Posterior vena cava (tissue), 2 donors: Measurements from ENCODE around the gene ETV6. TPM values are rescaled to one million over a fixed set of nuclear protein-coding genes. Genes with fewer than 3 reads are reported as not detected.
"Not testable (repeated sequence)": the region's sequence is repeated elsewhere in the genome, so short reads cannot be mapped to it uniquely, and the experiment has no call there.

Experiments used
- DNase-seq: peaks from one replicate; pipeline ENCODE4 v3.0.0-alpha.2; 2020; ENCODE audit warnings: low spot score
- intact Hi-C, 2 donors: fragments of 100-400 bp; cut with DNase I; formaldehyde crosslinking; loops; one replicate each; pipeline versions ENCODE4 v1.14.1 to v1.14.2; 2022 to 2023
- total RNA-seq, 2 donors: library from RNA; stranded (reverse); fragmentation: NEBNext Ultra II Directional; extraction: Animal tissue kit (Norgen Biotek cat#: 25700); gene quantifications; one replicate each; pipeline ENCODE4 v1.2.1, GENCODE V29; 2021
- donor health status: DM: yes; HTN: yes; CAD: no.
- donor health status: DM: yes; HTN: yes; CAD: no.

The ETV6 gene
- total RNA-seq, 2 donors from 2014 or later = 60.3 to 65.7 TPM

DNA sequence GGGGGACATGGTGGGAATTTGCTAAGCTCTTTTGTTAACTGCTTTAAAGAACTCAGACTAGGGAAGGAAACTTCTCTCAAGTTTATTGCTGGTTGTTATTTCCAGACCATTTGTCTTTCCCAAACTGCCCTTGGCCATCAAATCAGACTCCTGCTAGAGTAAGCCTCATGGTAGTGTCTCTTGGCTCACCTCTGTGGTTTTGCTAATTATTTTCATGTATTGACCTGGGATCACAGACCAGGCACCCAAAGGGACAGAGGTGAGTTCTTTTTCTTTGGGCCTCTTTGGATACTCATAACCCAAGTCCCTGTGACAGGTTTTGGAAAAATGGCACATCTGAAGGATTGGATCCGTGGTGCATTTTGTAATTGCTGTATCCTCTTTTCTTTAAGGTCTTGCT is 11.2 kb downstream of the ETV6 start:
- no peak for DNase-seq
- intact Hi-C loops = no loop called here

DNA sequence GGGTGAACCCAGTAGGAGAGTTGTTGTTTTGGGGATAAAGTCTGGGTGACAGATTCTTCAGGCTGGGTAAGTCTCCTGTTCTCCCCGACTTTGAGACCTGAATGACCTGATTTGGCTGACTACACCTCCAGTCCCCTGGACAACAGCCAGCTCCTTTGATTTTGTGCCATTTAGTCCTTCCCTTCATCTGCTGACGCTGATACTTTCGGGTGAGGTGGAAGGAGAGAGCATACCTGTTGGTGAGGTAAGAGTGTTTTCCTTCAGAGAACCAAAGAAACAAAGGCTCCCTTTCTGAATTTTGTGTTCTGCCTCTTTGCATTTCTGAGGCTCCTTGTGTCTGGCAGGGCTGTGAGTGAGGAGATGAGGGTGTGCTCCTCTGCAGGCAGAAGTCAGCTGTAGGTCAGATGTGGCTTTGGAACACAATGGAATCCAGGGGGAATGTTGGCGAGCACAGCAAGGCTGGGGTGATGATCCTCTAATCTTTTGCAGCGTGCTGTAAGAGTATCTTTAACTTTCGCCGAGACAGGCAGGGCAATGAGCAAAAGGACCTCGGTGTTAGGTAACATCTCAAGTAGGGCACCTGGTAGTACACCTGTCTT is 12.1 kb downstream of the ETV6 start:
- intact Hi-C loops = loop anchor here in 1 of 2 donors (2.0 kb wide), 1 partner anchor 43 kb away; no protein-coding TSS in a partner anchor
- no peak for DNase-seq

DNA sequence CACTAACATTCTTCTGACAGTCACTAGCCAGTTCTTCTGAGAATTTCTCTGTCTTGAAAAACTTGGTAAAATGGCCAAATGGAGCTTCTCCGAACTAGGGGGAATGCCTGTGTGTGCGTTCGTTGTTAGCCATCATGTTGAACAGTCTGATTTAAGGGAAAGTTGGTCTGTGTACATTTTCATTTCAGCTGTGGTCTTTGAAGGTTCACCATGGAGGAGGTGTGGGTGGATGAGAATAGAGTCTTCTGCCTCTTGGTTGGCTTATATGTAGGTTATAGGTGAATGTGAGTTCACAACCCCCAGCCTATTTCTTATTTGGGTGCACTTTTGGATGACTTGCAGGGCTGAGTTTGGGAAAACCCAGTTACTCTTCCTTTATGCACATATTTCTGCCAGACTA is 12.9 kb downstream of the ETV6 start:
- intact Hi-C loops = loop anchor here in 1 of 2 donors (2.0 kb wide), 1 partner anchor 42 kb away; no protein-coding TSS in a partner anchor
- no peak for DNase-seq

DNA sequence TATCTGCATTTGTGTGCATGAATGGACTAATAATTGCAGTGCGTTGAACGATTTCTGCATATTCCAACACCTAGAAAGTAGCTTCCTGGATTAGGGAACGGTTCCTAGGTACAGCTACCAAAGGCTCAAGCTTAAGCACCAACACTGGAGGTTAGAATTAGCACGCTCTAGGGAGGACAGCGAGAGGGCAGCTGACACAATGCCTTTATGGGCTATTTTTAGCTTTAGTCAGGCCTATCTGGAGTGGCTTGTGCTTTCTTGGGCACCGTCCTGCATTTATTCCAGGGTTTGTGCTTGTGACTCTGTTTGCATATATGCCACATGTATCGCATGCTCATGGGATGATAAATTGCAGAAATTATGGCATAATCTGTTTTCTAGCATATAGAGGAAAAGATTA is 13.7 kb downstream of the ETV6 start:
- intact Hi-C loops = loop anchor here in 1 of 2 donors (2.0 kb wide), 1 partner anchor 42 kb away; no protein-coding TSS in a partner anchor
- no peak for DNase-seq

DNA sequence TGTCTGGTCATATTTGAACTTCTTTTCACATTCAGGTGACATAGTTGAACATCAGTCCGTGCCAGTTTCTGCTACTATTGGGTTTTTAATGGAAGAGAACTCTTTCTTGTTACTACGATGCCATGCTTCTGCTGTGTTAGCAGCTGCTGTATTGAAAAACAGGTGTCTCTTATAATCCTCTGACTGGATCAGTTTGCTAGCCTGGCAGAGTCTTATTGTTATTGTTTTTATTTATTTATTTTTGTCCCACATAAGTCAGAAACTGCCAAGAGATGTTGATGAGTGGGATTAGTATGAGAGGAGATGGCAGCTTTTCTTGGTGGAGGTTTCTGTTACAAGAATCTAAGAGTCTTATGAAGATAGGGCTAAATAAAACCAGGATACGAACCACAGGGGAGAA is 14.6 kb downstream of the ETV6 start:
- intact Hi-C loops = no loop called here
- no peak for DNase-seq

DNA sequence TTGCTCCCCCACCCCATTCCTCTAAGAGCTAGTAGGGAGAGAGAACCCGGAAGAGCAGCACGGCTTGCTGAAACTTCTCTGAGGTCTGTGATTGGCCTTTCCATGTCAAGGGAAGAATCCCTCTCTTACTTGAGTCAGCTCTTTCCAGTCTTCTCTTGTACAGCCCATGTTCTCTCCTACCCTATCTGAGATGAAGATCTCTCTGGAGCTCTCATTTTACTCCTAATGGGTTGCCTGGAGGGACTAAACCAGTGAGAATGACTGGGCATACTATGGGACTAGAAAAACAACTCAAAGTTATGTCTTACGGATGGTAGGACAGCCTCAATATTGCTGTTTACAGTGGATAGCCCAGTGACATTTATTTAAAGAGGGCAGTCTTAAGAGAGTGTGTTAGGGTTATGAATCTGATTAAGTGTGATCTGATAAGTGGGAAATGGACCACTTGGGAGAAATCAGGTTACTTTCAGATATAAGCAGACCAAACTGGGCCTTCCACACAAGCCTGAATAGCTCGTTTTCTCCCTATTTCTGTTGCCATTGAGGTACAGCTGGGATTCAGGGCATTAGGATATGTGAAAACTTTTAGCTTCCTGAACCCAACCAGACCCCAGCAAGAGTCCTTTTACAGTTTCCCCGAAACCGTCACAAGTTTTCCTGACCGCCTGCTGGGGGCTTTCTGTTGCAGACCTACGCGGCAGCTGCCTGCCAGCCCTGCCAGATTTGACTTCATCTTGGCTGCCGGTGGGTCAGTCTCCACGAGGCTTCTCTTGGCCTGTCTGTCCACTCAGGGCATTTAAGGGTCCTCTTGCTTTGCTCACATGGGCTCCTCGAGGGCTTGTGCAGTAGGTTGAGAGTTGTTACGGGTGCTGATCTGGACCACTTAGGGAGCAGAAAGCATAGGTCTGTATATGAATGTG is 16.9 kb downstream of the ETV6 start:
- intact Hi-C loops = loop anchor here in 1 of 2 donors (5.0 kb wide), 1 partner anchor 36 kb away; no protein-coding TSS in a partner anchor
- DNase-seq = no peak

DNA sequence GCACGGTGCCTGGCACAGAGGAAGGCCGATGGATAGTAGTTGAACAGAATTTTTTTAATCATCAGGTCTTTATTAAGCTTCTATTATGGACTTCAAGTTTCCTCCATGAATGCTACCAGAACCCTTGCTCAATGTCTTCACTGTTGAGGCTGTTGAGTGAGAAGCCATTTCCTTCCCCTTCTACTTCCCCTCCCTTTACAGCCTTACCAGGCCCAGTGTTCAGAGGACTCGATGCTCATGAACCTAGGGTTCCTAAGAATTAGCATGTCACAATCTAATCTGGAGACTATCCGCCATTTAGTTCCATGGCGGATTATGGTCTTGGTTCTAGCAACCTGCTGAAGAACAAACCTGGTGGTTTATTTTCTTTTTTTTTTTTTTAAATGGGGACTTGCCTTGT is 17.7 kb downstream of the ETV6 start:
- intact Hi-C loops = loop anchor here in 1 of 2 donors (5.0 kb wide), 1 partner anchor 35 kb away; no protein-coding TSS in a partner anchor
- DNase-seq = no peak

DNA sequence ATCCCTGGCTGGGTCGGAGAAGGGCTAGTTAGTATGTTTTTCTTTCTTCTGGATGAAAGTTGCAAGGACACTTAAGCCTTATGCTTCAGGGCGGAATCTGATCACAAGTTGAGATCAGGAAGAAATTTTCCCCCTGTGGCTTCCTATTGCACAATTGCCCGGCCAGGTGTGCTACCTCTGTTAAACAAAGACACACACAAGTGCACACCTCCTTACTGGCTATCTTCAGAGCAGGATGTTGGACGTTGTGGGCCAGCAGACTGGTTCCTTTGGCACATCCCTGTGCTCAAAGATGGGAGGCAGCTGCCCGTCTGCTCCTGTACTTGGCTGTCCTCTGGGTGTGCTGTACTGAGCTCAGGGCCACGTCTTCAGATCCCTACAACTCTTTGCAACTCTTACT is 19.1 kb downstream of the ETV6 start:
- intact Hi-C loops = loop anchor here in 1 of 2 donors (5.0 kb wide), 1 partner anchor 34 kb away; no protein-coding TSS in a partner anchor
- no peak for DNase-seq

DNA sequence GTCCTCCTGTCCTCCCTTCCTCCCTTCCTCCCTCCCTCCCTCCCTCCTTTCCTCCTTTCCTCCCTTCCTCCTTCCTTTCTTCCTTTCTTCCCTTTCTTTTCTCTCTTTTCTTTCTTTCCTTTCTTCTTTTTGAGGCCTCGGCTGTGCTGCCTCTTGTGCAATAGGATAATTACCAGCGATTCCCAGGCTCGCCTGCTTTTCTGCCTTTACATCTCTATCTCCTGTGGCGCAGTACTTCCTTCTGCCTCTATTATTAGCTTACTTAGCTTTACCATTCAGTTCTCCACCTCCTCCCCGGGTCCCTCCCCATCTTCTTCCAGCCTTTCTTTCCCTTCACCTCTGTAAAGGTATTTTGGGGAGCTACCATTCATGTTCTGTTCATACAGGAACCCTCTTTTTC is 19.9 kb downstream of the ETV6 start:
- intact Hi-C loops = loop anchor here in 1 of 2 donors (5.0 kb wide), 1 partner anchor 33 kb away; no protein-coding TSS in a partner anchor

DNA sequence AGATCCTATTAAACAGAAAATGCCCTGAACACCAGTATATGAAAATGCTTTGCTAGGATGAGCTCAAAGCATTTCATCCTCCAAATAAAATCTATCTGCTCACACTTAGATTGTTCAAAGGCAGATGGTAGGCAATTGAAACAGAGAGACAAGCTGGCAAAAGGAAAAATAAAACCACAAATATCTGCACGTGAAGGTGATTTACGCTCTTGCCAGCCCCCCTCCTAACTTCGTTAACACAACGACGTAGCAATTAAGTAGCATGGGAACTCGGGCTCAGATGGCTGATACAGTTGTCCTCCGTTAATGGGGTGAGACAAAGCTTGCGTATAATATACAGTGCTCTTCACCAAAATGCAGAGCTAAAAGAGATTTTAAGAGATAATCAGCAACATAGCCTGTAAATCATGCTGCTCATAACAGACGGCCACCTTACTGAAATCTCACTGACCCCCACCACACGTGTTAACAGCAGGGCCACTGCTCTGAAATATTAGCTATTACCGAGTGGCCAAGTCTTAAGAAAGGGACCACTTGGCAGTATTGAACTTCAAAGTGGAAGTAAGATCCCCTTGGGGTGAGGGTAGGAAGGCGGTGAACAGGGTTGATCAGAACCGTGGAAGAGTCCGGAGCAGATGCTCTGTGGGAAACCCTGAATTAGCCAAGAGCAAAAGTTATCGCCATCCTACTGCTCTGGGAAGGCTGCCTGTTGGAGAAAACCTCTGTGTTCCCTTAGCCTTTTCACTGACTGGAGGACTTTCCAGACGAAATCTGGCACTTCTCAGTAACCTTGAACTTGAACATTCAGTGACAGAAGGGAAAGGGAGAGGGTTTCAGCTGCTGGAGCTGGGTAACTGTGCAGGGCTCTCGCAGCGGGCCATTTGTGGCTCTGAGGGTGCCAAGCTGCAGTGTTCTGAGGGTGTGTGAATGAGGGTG is 23.1 kb downstream of the ETV6 start:
- no peak for DNase-seq
- intact Hi-C loops = no loop called here

More for the DNA sequence above, 19.9 kb downstream of the ETV6 start:
- DNase-seq = no peak

DNA sequence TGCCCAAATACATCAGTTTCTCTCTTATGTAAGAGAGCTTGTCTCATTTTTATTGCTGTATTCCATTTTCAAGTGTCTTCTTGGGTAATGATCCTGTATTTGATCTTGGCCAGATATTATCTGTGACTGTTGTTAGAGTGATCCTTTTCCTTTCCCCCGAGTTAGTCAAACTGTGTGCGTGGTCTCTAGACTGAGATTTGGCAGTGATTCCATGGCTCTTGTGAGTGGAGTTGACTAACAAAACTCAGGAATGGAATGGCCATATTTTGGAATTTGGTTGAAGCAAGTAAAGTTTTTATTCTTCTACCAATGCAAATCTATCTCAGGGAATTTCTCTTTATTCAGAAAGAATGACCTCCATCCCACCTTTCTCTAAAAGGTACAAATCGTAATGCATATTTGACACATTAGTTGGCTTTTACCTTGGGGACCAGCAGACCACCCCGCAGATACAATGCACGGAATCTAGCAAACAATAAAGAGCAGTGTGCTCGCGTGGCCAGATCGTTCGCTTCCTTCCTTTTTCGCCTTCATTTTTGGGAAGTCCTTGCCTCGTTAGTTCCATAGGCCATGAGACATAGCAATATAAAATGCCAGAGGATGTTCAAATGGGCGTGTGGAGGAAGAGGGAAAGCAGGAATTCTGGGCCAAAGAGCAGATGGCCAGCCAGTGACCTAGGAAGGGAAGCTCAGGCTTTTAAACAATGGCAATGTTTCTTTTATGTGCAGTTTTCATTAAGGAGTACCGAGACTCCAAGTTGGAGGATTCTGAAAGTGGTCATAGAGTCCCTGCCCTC is 24.4 kb downstream of the ETV6 start:
- DNase-seq = no peak
- intact Hi-C loops = no loop called here

DNA sequence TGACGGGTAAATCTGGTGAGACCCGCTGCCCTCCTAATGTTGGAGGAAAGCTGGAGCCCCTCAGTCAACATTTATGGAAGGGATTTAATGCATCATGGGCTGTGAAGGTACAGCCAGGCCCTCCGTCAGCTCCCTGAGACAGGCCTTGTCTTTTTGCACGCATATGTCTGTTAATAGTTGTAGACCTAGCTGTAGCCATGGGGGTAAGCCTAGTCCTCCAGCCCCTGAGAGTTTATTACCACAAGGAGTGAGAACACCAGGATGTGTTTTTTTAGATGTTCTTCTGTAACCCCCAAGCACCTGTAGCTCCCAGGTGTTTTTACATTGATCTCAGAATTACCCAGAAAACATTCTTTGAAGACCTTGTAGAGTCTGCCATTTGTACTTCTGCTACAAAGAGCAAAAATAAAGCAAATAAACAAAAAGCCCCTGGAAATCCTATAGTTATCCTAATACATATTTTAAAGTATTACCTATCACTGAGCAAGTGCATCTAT is 25.5 kb downstream of the ETV6 start:
- intact Hi-C loops = no loop called here
- DNase-seq = no peak

DNA sequence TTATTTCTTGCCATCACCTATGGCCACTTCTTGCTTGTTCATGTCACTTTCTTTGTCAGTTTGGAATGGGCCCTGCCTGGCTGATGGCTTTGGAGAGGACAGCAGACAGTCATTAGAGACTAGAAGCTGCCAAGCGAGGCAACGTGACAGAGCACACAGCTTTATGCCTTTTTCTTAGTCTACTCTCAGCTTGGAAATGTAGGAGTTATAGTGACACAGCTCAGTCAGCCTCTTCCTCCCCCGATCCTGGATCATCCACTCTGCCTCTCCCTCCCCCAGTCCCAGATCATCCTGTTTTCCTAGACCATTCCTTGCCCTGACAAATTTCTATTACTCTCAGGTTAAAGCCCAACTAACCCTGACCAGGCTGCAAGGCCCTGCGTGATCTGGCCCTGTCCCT is 26.6 kb downstream of the ETV6 start:
- intact Hi-C loops = no loop called here
- DNase-seq = no peak

DNA sequence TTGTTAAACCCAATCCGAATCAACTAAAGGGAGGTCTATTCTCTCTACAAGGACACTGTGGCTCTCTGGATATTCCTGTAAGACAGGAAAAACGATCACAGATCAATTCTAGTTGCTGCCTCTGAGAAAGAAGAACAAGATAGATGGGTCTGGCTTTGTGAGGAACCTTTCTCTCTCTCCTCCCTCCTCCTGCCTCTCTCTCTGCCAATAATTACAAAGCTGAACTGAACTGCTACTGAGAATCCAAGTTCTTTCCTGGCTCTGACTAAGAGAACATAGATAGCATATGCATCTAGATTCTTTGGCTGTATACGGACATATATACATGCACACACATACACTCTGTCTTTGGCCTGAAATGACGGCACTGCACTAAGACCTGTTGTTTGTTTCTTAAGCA is 27.6 kb downstream of the ETV6 start:
- intact Hi-C loops = no loop called here

DNA sequence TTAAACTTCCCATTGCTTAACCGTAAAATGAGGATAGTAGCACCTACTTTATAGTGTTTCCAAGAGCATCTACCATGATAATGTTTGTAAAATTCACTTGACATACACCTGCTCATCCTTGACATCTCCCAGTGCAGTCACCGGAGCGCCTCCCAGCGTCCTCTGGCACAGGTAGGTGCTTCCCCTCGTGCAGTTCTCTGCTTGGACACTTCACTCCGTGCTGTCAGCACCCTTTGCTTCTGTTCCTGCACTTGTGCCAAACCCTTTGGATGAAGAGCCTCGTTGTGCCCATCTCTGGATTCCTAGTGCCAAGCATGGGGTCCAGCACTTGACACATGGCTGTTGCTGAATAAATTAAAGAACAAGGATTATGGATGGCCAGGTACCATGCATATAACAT is 28.3 kb downstream of the ETV6 start:
- intact Hi-C loops = no loop called here
- no peak for DNase-seq

More for the DNA sequence above, 27.6 kb downstream of the ETV6 start:
- no peak for DNase-seq

DNA sequence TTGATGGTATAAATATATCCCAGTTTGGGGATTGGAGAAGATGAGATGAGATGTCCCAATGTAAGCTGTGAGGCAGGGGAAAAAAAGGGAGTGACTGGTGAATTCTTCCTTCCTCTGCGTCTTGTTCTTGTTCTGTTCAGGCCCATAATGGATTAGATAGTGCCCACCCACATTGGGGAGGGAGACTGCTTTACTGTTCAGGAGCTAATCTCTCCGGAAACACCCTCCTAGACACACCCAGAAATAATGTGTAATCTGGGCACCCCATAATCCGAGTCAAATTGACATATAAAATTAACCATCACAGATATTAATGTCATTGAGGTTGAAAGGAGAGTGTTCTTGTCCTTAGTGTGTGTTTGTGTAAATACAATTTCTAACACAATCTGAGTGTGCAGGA is 29.3 kb downstream of the ETV6 start:
- DNase-seq = no peak
- intact Hi-C loops = no loop called here

DNA sequence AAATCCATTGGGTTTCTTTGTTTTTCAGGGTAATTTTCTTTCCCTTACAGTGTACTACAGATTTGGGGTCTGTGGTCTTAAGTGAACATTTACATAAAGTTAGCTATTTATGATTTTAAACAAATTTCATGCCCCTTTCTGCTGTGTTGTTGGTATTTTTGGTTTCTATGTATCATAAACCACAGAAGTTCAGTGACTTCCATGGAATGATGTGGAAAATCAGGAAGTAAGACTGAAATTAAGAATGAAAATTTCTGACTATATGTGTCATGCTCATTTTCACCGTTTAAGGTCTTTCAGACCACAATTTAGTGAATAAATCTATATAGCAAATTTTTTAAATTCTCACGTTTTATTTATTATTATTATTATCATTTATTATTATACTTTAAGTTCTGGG is 31.7 kb downstream of the ETV6 start:
- DNase-seq = no peak
- intact Hi-C loops = no loop called here

DNA sequence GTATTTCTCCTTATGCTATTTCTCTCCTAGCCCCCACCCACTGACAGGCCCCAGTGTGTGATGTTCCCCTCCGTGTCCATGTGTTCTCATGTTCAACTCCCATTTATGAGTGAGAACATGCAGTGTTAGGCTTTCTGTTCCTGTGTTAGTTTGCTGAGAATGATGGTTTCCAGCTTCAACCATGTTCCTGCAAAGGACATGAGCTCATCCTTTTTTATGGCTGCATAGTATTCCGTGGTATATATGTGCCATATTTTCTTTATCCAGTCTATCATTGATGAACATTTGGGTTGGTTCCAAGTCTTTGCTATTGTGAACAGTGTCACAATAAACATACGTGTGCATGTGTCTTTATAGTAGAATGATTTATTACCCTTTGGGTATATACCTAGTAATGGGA is 32.2 kb downstream of the ETV6 start:
- intact Hi-C loops, DNase-seq: not testable (repeated sequence)
